ENCODE data around the gene PKD2.
A peak's percentile ranks its signal among the peaks of the same experiment; 100 is the strongest.
"Not testable (repeated sequence)": the region's sequence is repeated elsewhere in the genome, so short reads cannot be mapped to it uniquely, and the experiment has no call there.

Gene PKD2

DNA sequence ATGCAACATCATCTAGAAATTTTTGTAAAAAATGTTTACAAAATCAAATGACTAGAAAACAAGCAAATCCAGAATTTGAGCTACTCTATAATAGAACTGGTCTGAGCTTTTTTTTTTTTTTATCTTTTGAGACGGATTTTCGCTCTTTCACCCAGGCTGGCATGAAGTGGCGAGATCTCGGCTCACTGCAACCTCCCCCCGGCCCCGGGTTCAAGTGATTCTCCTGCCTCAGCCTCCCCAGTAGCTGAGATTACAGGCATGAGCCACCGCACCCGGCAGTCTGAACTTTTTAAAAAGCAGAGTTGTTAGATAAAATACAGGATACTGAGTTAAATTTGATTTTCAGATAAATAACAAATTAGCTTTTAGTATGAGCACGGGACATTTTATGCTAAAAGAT lies 20.9 kb upstream of the PKD2 start:
- no peak for DNase-seq (ENCODE audit: low spot score)

- no peak for DNase-seq (ENCODE audit: low spot score)
Observed at GRCh38 chr4:87989765-87990164, 17.7 kb upstream of the PKD2 start.

DNA sequence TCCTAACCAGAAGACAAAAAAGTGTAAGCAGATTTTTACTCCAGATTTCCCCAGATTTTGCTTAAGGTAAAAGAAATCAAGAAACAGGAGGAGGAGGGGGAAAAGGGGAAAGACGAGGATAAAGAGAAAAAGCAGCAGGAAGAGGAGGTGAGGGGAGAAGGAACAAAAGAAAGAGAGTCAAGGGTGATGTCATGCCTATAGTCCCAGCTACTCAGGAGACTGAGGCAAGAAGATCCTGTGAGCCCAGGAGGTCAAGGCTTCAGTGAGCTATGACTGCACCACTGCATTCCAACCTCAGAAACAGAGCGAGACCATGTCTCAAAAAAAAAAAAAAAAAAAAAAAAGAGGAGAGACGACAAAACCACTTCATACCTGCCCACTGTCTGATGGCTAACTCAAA lies 12.0 kb upstream of the PKD2 start:
- DNase-seq (ENCODE audit: low spot score), result no peak

DNA sequence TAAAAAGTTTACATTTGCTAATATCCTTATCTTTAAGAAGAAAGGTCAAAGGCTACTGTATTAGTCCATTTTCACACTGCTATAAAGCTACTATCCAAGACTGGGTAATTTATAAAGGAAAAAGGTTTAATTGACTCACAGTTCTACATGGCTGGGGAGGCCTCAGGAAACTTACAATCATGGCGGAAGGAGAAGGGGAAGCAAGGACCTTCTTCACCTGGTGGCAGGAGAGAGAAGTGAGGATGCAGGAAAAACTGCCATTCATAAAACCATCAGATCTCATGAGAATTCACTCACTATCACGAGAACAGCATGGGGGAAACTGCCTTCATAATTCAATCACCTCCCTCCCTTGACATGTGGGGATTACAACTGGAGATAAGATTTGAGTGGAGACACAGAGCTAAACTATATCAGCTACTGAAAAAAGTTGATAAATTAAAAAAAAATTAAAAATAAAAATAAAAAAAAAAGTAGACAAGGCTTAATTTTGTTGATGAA lies 8.2 kb upstream of the PKD2 start:
- DNase-seq (ENCODE audit: low spot score), result not testable (repeated sequence)

GRCh38 chr4:88001871-88002270 lies 5.6 kb upstream of the PKD2 start:
- no peak for DNase-seq (ENCODE audit: low spot score)

GRCh38 chr4:88002786-88003185 lies 4.6 kb upstream of the PKD2 start:
- no peak for DNase-seq (ENCODE audit: low spot score)

- no peak for DNase-seq (ENCODE audit: low spot score)
Observed at GRCh38 chr4:88003261-88003660, 4.2 kb upstream of the PKD2 start.

DNA sequence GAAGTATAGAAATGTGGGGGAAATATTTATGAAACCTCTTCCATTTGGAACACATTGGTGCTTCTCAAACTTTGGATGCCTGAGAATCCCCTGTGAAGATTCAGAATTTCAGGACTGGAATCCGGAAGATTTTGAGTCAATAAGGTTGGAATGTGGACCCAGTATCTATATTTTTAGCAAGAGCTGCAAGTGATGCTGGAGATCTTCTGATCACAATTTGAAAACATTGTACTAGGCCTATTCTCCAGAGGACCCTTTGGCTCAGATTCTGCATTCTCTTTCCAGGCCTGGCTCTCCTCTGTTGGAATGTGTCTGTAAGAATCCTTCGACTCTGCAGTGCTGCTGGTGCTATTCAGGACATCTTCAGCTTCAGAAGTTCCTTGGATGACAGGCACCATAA lies 2.4 kb upstream of the PKD2 start:
- no peak for DNase-seq (ENCODE audit: low spot score)

DNA sequence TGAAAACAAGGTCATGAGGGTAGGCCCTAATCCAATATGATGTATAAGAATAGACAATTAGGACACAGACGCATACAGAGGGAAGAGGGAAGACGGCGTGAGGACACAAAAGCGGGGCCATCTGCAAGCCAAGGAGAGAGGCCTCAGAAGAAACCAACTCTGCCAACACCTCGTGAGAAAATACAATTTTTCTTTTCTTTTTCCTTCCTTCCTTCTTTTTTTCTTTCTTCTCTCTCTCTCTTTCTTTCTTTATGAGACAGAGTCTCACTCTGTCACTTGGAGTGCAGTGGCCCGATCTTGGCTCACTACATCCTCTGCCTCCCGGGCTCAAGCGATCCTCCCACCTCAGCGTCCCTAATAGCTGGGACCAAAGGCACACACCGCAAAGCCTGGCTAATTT lies 1.5 kb upstream of the PKD2 start:
- no peak for DNase-seq (ENCODE audit: low spot score)

- DNase-seq (ENCODE audit: low spot score), result no peak
Observed at GRCh38 chr4:88006956-88007303, 505 bp upstream of the PKD2 start.

DNA sequence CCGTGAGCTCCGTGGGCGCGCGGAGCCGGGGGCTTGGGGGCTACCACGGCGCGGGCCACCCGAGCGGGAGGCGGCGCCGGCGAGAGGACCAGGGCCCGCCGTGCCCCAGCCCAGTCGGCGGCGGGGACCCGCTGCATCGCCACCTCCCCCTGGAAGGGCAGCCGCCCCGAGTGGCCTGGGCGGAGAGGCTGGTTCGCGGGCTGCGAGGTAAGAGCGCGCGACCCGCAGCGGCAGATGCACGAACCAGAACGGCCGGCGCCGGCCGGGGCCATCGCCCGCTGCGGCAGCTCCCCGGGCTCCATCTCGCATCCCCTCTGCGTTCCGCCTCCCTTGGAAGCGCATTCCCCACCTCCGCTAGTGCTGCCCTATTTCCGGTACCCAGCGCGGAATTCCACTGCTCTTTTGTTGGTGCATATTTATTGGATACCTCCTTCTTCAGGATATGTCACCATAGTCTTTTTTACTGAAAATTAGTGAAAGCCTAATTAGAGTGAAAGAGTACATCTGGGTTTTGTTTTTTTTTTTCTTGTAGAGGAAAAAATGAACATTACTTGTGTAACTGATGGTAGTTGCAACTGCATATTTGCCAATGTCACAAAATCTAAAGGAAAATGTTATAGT lies 797 bp downstream of the PKD2 start:
- peak; percentile 47 for DNase-seq (ENCODE audit: low spot score)

- peak; percentile 24 for DNase-seq (ENCODE audit: low spot score)
Observed at GRCh38 chr4:88008743-88009171, 1.3 kb downstream of the PKD2 start.

- DNase-seq (ENCODE audit: low spot score), result no peak
Observed at GRCh38 chr4:88009871-88010270, 2.4 kb downstream of the PKD2 start.

DNA sequence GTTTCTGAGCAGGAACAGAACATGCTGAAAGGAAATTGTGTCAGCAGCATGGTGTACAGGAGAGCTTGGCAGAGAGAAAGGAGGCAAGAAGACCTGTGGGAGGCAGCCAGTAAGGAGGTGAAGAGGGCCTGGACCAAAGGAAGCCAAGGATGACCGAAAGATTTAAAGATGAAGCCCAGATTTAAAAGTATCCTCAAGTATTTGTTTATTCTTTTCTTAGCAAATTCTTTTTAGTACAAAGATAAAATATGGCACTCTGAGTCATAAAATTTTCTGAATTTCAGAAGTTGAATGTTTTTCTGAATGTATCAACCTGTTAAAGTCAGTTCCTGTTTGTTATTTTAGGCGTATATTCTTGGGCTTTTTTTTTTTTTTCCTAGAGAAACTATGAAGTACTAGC lies 3.5 kb downstream of the PKD2 start:
- no peak for DNase-seq (ENCODE audit: low spot score)

DNA sequence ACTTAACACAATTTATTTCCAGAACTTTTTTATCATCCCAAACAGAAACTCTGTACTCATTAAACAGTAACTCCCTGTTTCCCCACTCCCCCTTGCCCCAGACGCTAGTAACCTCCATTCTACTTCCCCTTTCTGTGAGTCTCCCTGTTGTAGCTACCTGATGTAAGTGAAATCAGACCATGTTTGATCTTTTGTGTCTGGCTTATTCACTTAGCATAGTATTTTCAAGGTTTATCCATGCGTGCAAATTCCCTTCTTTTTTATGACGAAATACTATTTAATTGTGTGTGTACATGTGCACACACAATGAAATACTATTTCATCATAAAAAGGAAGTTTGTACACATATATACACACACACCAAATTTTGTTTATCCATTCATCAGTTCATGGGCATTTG lies 5.2 kb downstream of the PKD2 start:
- no peak for DNase-seq (ENCODE audit: low spot score)

GRCh38 chr4:88014386-88014905 lies 7.0 kb downstream of the PKD2 start:
- DNase-seq (ENCODE audit: low spot score), result no peak

GRCh38 chr4:88015659-88016295 lies 8.3 kb downstream of the PKD2 start:
- no peak for DNase-seq (ENCODE audit: low spot score)

DNA sequence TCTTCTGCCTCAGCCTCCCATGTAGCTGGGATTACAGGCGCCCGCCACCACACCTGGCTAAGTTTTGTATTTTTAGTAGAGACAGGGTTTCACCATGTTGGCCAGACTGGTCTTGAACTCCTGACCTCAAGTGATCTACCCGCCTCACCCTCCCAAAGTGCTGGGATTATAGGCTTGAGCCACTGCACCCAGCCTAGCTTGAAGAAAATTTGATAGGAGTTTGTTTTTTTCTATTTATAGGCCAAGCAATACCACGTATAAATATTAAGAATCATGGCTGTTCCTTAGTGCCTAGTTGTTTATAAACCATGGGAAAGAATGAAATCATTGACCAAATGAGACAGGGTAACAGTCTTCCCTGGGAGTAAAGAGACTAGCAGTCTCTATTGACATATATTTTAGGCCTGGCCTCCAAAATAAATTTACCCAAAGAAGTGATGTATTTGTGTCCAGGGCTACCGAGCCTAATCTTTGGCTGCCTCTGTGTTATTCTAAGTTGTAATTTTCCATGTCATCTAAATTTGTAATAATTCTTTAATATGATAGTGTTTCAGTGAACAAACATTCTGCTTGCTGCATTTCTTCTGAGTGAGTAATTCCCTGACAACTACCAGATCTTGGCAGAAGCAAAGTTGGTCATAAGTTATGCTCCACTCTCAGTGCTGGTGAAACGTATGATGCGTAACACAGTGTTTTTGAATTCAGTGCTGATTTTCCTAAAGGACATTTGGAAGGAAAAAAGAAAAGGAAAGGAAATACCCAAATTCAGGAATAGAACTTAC lies 10.3 kb downstream of the PKD2 start:
- DNase-seq (ENCODE audit: low spot score), result peak; percentile 50

- no peak for DNase-seq (ENCODE audit: low spot score)
Observed at GRCh38 chr4:88018466-88018865, 11.0 kb downstream of the PKD2 start.

DNA sequence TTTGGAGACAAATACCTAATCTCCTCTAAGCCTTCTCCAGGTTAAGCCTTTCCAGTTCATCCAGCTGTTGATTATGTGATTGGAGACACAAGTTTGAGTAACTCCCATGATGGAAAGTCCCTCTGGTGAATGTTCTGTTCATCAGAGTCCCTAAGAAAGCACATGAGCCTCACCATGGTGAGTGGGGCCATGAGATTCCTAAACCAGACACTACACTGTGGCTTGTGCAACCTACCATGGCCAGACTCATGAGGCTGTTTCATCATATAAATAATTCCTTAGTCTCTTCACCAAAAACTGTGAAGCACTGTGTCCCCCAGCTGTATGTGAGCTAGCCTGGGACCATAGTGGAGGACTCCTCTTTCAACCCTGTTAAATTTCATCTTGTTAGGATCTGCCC lies 14.4 kb downstream of the PKD2 start:
- no peak for DNase-seq (ENCODE audit: low spot score)

DNA sequence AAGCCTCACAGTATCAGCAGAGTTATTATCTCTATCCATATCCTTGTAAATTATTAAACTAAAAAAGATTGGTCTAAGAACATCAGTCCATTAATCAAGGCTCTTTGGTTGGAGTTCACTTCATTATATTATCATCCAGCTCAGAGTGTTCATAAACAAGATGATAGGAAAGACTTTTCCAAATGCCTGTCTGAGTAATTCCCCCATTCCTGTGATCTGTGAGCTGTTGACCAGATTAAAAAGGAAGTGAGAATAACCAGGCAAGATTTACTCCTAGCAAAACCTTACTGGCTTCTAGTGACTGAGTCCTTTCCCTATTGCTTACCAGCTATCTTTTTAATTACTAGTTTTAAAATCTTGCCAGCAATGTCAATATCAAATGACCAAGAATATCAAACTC lies 14.9 kb downstream of the PKD2 start:
- DNase-seq (ENCODE audit: low spot score), result no peak

DNA sequence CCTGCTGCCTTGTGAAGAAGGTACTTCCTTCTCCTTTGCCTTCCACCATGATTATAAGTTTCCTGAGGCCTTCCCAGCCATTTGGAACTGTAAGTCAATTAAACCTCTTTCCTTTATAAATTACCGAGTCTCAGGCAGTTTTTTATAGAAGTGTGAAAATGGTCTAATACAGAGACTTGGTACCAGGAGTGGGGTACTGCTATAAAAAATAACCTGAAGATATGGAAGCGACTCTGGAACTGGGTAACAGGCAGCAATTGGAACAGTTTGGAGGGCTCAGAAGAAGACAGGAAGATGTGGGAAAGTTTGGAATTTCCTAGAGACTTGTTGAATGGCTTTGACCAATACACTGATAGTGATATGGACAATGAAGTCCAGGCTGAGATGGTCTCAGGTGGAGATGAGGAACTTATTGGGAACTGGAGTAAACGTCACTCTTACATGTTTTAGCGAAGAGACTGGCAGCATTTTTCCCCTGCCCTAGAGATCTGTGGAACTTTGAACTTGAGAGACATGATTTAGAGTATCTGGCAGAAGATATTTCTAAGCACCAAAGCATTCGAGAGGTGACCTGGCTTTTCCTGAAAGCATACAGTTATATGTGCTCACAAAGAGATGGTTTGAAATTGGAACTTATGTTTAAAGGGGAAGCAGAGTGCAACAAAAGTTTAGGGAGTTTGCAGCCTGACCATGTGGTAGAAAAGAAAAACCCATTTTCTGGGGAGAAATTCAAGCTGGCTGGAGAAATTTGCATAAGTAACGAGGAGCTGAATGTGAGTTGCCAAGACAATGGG lies 18.6 kb downstream of the PKD2 start:
- not testable (repeated sequence) for DNase-seq (ENCODE audit: low spot score)
